Activated T-helper 1 cell treated with Interleukin-2 at 50 U/mL for 16 hours (primary cell): ENCODE results near the gene PRIMA1.

Experiments
- DNase-seq: peaks from one replicate; pipeline ENCODE4 v3.0.0-alpha.2; 2020; ENCODE audit warnings: low read depth

The PRIMA1 gene

GRCh38 chr14:93712079-93712837, 76.0 kb downstream of the PRIMA1 start:
- no peak for DNase-seq

DNA sequence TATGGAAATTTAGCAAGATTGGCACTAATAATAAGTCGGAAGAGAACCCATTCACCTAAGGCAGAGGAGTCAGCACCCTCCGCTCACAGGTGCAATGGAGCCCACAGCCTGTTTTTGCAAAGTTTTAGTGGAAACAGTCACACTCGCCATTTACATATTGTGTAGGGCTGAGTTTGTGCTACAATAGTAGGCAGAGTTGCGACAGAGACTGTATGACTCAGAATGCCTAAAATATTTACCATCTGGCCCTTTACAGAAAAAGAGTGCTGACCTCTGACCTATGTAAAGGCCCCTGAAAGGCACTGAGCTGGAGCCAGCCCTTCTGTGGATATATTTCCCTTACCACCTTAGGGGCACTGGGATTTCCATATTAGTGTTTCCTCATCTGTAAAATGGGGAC, 79.0 kb downstream of the PRIMA1 start:
- DNase-seq, result no peak

- no peak for DNase-seq
These were observed 79.5 kb downstream of the PRIMA1 start for GRCh38 chr14:93708800-93709199.

DNA sequence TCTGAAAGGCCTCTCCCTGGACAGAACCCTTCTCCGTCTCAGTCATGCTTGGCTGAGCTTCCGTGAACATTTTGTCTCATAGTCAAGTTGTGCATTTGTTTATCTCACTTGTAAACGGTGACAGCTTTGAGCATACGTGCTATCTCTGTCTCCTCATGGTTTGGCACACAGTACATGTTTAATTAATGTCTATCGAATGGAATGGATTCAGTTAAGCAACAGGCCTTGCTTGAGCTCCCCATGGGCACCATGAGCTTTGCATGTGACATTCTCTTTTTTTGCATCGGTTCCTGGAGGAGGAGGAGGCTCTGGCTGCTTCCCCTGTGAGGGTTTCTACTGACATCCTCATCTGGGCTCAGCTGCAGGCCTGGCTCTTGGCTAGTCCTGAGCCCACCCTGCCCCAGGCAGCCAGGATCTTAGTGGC, 80.0 kb downstream of the PRIMA1 start:
- no peak for DNase-seq

GRCh38 chr14:93707475-93707874, 80.8 kb downstream of the PRIMA1 start:
- no peak for DNase-seq

DNA sequence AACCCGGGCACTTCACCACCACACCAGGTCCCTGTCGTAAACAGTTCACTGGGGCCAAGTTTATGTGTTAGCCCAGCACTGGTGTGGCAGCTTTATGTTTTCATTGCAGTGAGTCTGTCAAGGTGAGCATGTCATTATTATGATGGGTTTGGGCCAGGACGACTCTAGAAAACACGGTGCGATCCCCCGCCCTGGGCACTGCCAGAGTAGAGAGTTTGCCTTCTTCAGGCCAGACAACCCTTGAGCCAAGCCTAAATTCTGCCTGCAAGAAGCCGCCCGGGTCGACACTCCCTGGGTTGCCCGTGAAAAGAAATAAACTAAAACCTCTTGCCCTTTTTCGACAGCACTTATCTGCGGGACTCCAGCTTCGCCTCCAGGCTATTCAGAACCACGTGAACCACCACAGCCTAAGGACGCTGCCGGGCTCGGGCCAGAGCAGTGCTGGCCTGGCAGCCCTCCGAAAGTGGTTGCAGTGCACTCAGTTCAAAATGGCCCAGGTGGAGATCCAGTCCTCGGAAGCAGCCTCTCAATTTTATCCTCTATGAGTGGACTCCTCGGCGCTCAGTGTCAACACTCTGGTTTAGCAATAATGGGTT, 81.8 kb downstream of the PRIMA1 start:
- no peak for DNase-seq

DNA sequence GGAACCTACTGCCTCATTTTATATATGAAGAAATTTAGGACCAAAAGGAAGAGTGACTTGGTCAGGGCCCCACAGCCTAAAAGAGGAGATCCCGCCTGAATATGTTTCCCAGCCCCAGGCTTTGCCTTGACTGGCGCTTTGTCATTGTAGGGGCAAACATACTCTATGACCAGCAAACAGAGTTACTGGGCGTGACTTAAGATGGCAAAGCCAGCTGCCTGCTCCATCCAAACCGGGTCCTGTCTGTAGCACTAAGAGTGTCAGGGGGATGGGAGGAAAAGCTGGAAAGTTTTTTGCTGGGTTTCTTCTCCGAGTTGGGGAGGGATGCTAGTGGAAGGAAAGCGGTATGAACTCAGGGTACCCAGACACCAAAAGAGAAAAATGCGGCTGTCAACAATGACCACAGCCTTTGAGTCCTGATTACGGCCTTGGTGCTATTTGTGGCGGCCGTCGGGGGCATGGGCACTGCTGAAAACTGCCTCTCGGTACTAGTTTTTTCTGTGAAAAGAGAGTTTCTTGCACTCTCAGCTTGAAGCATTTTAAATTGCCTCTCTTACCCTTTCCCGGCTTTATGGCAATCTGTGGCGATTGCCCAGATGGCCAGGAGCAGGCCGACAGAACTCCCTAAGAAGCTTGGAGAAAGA, 82.7 kb downstream of the PRIMA1 start:
- no peak for DNase-seq

GRCh38 chr14:93703941-93704340, 84.3 kb downstream of the PRIMA1 start:
- DNase-seq, result no peak

GRCh38 chr14:93702946-93703345, 85.3 kb downstream of the PRIMA1 start:
- DNase-seq, result no peak

DNA sequence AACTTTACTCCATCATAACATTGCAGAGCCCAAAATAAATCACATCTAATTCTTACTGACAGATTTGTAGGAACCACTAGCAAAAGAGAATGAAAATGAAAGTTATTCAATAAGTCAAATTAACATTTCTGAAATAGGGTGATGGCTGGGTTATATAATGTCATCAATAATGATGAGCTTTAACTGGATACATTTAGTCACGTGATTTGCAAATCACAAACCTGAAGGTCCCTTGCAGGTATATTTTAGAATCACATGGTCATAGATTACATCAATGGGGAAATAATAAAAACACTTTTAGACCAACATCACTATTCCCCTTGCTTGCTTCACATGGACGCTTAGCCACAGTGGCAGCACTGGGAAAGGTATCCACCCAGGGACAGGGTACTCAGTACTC, 86.7 kb downstream of the PRIMA1 start:
- DNase-seq, result no peak

GRCh38 chr14:93700928-93701327, 87.4 kb downstream of the PRIMA1 start:
- DNase-seq, result no peak

DNA sequence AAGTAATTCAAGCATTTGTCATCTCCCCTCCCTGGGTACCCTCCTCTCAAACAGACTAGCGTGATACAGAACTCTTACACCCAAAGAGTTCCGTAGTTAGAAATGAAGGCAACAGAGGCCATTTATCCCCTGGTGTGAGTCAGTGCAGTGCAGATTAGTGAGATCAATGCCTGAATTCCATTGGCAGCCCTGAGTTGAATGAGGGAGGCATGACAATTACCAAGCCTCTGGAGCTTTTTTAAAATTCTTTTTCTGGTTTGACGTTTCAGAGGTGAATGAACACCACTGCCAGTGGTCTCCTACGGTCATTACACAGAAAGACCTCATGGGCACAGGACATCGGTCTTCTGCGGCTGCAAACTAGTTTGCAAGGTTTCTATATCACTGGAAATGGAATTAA, 94.4 kb downstream of the PRIMA1 start:
- DNase-seq, result no peak

DNA sequence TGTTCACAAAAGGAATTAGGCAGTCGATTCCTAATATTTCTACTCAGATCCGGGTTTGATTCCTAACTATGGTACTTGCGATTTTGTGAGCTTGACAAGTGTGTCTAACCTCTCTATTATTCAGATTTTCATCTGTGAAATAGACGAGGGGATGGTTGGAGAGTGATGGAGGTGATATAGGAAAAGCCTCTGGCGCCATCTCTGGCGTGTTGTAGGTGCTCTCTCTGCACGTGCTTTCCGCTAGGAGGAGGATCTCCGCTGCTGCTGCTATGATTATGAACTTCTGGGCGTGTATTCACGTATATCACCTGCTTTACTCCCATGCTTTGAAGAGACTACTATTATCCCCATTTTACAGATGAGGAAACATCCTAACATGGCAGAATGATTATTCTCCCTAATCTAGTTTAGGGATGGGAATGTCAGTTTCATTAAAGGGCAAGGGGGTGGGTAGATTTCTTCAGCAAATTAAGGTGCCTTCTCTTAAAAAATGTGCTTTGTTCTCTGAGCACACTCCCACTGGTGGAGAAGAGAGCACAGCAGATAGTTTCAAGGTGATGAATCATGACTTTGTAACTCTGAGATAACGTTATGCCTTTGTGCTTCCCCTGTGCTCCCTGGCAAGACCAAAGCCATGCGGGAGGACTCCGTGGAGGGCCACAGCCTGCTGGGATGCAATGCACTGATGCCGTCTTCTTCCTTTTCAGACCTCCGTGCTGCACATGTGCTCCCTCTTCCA, 97.1 kb downstream of the PRIMA1 start:
- no peak for DNase-seq

GRCh38 chr14:93690146-93690545, 98.1 kb downstream of the PRIMA1 start:
- no peak for DNase-seq

- DNase-seq, result no peak
These were observed 99.5 kb downstream of the PRIMA1 start for GRCh38 chr14:93688820-93689219.

DNA sequence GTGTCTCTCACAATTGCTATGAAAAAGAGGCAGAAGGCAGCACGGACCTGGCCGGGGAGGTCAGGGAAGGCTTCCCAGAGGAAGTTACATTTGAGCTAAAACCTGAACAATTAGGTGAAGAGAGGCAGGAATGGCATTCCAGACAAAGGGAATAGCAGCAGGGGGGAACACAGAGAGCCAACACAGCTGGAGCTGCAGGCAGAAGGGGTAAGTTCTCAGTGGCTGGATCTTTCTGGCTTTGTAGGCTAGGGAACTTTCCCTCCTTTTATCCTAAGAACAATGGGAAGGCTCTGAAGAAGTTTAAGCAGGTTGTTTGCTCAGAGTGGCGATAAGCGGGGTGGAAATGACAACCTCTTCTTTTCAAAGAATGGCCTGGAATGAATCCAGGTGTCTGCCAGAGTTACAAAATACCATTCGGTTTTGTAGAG, 100.0 kb downstream of the PRIMA1 start:
- no peak for DNase-seq

DNA sequence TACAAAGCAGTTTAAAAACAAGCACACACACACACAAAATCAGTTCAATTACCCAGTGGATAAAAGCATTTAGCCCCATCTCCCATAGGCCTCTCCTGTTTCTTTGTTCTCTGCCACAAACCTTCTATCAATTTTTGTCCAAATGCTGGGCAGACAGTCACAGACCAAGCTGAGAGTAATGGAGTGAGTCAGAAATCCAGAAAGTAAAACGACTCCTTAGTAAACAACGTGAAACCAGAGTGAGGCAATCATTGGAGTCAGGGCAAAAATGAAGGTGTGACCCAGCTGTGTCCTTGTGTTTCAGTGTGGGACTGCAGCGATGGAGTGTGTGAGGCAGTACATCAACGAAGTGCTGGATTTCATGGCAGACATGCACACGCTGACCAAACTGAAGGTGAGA, 102.0 kb downstream of the PRIMA1 start:
- DNase-seq, result no peak

GRCh38 chr14:93685121-93685895, 103.0 kb downstream of the PRIMA1 start:
- DNase-seq, result no peak

- DNase-seq, result no peak
These were observed 105.1 kb downstream of the PRIMA1 start for GRCh38 chr14:93683226-93683625.

GRCh38 chr14:93682459-93682858, 105.8 kb downstream of the PRIMA1 start:
- DNase-seq, result no peak

DNA sequence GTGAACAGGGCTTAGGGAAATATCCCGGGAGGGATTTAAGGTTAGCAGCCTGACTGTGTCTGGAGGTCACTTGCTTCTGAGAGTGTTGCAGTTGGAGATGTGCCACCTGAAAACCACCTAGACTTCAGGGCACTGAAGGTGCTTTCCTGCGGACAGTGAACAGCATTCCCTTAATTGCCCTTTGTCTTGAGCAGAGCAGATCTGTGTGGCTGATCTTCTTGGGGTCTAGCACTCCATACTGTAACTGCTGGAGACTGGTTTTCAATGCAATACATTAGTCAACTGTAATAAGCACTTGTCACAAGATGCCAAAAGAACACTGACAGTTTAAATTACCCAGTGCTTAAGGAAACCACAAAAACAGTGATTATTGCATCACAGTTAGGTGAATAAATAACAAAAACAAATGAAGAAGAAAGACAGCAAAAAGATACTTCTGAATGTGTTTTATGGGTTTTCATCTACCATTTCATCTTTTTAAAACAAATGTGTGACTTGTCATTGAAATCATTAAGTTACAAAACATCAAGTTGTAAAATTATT, 111.8 kb downstream of the PRIMA1 start:
- DNase-seq, result no peak

DNA sequence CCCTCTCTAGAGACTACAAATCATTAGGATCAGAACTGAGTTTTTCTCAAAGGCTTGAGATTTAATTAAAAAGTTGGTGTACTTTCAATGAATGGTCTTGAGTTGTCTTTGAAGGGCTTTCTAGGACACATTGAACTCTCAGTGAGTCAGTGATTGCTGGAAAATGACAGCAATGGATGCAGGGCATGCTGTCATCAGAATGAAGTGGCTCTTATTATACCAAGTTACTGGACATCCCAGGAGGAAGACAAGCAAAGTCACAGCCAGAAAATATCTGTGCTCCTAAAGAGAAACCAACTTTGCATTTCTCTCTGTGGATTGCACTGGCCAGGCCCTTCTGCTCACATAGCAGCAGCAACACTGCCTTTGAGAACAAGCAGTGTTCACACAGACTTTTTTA, 112.6 kb downstream of the PRIMA1 start:
- DNase-seq, result no peak
